Measurements from ENCODE around the gene TMEM8B.
"Not testable (repeated sequence)": the region's sequence is repeated elsewhere in the genome, so short reads cannot be mapped to it uniquely, and the experiment has no call there.

Gene TMEM8B

GRCh38 chr9:35862328-35862727 lies 33.3 kb downstream of the TMEM8B start:
- no peak overlapping the region for H3K4me3 ChIP-seq (ENCODE audit: low read depth, low read length)

GRCh38 chr9:35863583-35863982 lies 34.6 kb downstream of the TMEM8B start:
- no peak overlapping the region for H3K4me3 ChIP-seq (ENCODE audit: low read depth, low read length)

- H3K4me3 ChIP-seq (ENCODE audit: low read depth, low read length) = no peak overlapping the region
Measured at GRCh38 chr9:35864695-35865255, 35.7 kb downstream of the TMEM8B start.

DNA sequence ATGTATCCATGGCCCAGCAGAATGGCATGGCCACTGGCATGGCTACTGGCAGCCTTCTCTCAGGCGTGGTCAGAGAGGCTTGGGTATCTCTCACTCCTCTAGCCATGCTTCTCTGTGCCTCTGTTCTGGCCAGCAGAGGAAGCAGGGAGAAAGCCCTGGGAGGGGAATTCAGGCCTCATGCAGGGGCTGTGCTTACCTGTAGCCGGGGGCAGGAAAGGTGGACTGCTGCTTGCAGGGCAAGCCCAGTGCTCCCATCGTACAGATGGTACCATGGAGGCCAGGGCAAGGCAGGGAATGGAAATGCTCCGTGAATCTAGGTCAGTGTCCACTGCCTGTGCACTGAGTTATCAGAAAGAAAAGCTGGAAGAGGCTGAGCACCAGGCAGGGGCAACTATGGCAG lies 38.5 kb downstream of the TMEM8B start:
- H3K4me3 ChIP-seq (ENCODE audit: low read depth, low read length) = no peak overlapping the region

DNA sequence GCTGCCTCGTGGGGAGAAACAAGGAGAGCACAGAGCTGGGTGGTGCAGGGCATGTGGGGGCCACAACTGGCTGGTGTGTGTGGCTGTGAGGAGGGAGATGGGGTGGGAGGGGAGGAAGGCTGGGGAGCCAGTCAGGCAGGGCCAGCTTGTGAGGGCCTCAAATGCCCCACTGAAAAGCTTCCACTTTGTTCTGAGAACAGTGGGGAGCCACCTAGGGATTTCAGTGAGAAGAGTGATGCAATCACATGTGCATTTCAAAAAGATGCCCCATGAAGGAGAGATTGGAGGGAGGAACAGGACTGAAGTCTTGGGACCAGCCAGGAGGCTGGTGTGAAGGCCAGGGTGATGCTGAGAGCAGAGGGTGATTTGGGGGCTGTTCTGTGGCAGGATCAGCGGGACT lies 39.9 kb downstream of the TMEM8B start:
- H3K4me3 ChIP-seq (ENCODE audit: low read depth, low read length) = no peak overlapping the region

GRCh38 chr9:35869621-35870216 lies 40.7 kb downstream of the TMEM8B start:
- no peak overlapping the region for H3K4me3 ChIP-seq (ENCODE audit: low read depth, low read length)

DNA sequence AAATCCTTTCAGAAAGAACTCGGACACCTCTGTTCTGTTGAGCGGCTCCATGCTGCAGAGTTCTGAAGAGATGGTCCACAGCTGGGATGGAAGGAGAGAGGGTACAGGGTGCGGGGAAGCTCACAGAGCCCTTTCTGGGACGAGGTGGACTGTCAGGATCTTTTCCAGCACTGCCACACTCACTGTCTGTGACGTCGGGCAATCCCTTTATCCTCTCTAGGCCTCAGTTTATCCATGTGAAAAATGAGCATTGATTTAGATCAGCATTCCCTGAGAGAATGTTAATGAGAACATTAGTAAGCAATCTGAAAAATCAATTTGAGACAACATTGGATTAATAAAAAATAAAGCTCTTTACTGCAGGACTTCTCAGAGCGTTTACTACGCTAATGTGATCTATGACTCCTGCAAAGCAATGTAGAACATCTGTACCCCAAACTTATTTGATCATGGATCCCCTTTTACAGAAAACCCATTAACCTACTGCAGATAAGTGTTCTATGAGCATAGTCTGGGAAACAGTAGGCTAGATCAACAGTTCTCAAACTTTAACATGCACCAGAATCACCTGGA lies 41.4 kb downstream of the TMEM8B start, which contains the start of gene OR13J1:
TSS of gene OR13J1 (minus strand) at position 51 of the 573 bp plus-strand sequence. CDS start at position 51, 0 bp downstream.
- no peak within 1 kb of the TSS for H3K4me3 ChIP-seq (ENCODE audit: low read depth, low read length)

- no peak overlapping the region for H3K4me3 ChIP-seq (ENCODE audit: low read depth, low read length)
Measured at GRCh38 chr9:35871545-35871944, 42.5 kb downstream of the TMEM8B start.

- no peak overlapping the region for H3K4me3 ChIP-seq (ENCODE audit: low read depth, low read length)
Measured at GRCh38 chr9:35872505-35872904, 43.5 kb downstream of the TMEM8B start.

- H3K4me3 ChIP-seq (ENCODE audit: low read depth, low read length) = no peak overlapping the region
Measured at GRCh38 chr9:35882263-35882848, 53.3 kb downstream of the TMEM8B start.

- H3K4me3 ChIP-seq (ENCODE audit: low read depth, low read length) = no peak overlapping the region
Measured at GRCh38 chr9:35882996-35883395, 54.0 kb downstream of the TMEM8B start.

DNA sequence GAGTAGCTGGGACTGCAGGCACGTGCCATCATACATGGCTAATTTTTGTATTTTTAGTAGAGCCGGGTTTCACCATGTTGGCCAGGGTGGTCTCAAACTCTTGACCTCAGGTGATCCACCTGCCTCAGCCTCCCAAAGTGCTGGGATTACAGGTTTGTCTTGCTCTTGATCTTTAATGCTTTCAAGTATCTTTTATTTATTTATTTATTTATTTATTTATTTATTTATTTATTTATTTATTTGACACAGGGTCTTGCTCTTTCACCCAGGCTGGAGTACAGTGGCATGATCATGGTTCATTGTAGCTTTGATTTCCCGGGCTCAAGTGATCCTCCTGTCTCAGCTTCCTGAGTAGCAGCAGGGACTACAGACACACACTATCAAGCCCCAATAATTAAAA lies 55.9 kb downstream of the TMEM8B start:
- H3K4me3 ChIP-seq (ENCODE audit: low read depth, low read length) = not testable (repeated sequence)

DNA sequence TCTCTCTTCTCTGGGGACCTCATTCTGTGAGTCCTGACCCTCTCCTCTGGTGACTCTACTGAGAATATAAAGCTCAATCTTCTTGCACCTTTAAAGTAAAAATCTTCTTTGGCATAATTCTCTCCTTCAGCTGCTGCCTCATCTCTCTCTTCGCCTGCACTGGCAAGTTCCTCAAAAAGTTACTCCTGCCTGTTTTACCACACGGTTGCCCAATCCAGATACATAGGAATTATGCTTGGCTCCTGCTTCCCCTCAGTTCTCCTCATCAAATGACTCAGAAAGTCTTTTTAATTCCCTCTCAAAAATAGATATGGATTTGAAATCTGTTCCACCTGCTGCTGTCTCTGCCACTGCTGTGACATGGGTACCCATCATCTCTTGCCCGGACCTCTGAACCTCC lies 62.6 kb downstream of the TMEM8B start:
- no peak overlapping the region for H3K4me3 ChIP-seq (ENCODE audit: low read depth, low read length)

DNA sequence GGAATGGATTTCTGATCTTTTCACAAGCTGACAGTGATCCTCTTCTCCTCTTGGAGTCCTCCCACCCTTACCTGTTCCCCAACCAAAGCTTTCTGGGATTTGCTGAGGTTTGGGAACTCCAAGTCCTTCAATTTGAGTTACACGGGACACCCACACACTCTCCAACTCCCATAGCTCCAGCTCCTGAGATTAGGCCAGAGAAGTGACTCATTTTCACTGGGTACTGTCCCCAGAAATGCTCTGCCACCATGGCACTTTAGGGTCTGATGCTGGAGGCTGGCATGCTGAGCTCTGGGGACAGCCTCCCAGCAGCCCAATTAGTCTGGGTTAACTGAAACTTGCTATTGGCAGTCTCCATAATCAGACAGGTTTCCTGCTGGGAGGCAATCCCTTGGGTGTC lies 63.0 kb downstream of the TMEM8B start:
- no peak overlapping the region for H3K4me3 ChIP-seq (ENCODE audit: low read depth, low read length)

DNA sequence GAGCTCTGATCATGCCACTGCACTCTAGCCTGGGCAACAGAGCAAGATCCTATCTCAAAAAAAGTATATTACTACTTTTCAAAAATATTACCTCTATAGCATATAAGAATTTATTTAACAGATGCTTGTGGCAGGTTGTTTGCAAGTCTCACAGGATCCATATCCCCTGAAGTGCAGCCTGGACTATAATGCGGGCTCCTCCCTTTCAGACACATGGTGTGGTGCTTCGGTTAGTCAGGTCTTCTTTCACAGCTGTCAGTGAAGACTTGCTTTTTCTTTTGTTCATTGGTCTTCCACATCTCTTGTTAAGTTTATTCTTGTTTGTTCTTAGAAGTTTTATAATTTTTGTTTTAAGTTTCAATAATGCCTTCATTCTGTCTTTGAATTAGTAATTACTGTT lies 67.5 kb downstream of the TMEM8B start:
- H3K4me3 ChIP-seq (ENCODE audit: low read depth, low read length) = no peak overlapping the region

DNA sequence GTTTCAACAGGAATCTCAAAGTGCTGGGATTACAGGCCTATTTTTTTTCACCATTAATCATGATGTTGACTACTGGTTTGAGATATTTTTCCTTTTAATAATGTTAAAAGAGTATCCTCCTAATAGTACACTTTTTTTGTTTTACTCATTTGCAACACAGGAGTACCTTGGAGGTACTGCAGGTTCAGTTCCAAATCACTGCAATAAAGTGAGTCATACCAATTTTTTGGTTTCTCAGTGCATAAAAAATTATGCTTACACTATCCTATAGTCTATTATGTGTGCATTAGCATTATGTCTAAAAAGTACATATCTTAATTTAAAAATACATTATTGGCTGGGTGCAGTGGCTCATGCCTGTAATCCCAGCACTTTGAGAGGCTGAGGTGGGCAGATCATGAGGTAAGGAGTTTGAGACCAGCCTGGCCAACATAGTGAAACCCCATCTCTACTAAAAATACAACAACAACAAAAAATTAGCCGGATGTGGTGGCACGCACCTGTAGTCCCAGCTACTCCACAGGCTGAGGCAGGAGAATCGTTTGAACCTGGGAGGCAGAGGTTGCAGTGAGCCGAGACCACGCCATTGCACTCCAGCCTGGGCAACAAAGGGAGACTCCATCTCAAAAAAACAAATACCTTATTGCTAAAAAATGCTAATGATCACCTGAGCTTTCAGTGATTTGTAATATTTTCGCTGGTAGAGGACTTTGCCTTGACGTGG lies 68.5 kb downstream of the TMEM8B start:
- not testable (repeated sequence) for H3K4me3 ChIP-seq (ENCODE audit: low read depth, low read length)

DNA sequence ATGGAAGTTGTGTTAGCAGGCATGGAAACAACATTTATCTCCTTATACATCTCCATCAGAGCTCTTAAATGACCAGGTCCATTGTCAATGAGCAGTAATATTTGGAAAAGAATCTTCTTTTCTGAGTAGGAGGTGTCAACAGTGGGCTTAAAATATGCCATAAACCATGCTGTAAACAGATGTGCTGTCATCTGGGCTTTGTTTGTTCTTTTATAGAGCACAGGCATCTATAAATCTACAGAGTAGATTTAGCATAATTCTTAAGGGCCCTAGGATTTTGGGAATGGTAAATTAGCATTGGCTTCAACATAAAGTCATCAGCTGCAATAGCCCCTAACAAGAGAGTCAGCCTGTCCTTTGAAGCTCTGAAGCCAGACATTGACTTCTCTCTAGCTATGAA lies 69.3 kb downstream of the TMEM8B start:
- H3K4me3 ChIP-seq (ENCODE audit: low read depth, low read length) = no peak overlapping the region

- H3K4me3 ChIP-seq (ENCODE audit: low read depth, low read length) = no peak overlapping the region
Measured at GRCh38 chr9:35899021-35899420, 70.0 kb downstream of the TMEM8B start.

DNA sequence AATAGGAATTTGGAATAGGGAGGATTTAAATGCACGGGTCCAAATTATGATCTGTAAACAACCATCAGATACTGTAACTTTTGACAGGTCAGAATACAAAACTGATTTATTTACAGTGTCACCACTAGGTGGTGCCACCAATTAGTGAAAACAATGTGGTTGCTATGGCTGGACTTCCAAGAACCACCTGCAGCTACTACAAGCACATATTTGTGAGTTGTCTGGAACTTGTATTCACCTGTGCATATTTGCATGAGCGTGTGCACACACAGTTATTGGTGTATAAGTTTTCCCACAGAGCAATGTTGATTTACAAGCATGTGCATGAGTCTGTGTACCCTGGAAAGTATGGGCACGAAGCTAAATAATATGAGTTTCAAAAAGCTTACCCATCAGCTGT lies 74.0 kb downstream of the TMEM8B start:
- no peak overlapping the region for H3K4me3 ChIP-seq (ENCODE audit: low read depth, low read length)

DNA sequence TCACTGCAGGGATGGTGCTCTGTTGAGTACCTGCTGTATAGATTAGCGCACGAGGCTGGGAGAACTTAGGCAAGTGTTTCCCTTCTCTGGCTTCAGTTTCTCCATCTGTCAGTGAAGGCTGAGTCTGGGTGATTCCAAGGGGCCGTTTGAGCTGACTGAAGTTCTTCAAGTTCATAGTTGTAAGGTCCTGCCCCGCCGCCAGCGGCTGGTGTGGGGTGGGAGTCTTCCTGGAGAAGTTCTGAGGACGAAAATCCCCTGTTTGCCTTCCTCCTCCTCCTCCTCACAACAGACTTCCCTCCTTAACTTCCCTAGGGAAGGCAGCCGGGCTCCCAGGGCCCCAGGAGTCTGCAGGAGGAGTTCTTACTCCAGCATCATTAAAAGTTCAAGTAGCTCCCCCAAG lies 75.3 kb downstream of the TMEM8B start:
- no peak overlapping the region for H3K4me3 ChIP-seq (ENCODE audit: low read depth, low read length)

GRCh38 chr9:35905051-35905781 lies 76.2 kb downstream of the TMEM8B start:
- no peak overlapping the region for H3K4me3 ChIP-seq (ENCODE audit: low read depth, low read length)

Measured in iPS-11a (cell line).